Esophagus muscularis mucosa (tissue), 3 donors: ENCODE results near the gene HABP2.

Experiments used
- CTCF ChIP-seq, 3 experiments: fragments of 200-600 bp in 2 of 3; fragments of 450-650 bp in 1 of 3; sonication (generic) in 2 of 3; IDR thresholded peaks; one replicate each; pipeline ENCODE4 v1.5.1; 2017 to 2019; ENCODE audit warnings: antibody characterized with exemption in 3 of 3, mild to moderate bottlenecking in 2 of 3, moderate library complexity in 1 of 3
- POLR2A ChIP-seq: fragments of 450-650 bp; IDR thresholded peaks from one replicate; pipeline ENCODE4 v1.6.1; 2017; ENCODE audit warnings: antibody characterized with exemption, moderate library complexity, mild to moderate bottlenecking, low read depth

- no peak for TF ChIP-seq POLR2A
- no peak for TF ChIP-seq CTCF (IDR thresholded peaks at IDR 0.05)
Measured at GRCh38 chr10:113511419-113511818, 41.4 kb upstream of the HABP2 start.
